ENCODE results near the gene RAP1B.

Gene RAP1B

DNA sequence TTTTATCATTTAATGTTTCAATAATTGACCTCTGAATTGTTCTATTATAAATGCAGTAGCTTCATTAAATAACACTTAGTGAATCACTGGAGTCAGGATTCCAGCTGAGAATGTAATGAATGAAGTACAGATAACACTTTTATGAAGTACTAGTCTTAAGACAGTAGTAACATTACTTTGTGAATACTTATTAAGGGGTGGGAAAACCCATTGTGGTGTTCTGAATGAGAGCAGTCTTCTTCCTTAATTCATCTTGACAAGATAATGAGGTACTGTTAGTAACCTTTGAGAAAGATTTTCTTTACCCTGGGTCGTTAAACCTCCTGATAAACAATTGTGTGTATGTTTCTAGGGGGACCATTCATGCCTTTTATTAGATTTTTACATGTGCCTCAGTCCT is 88.8 kb downstream of the RAP1B start:
- DNase-seq (ENCODE audit: low spot score) = no peak

Measured in cerebellar cortex (tissue), 1 donor.